Prostate gland (tissue), 2 donors: Measurements from ENCODE around the gene LRRTM4.

Experiments used
- CTCF ChIP-seq, 4 experiments: fragments of 200-600 bp in 2 of 4; fragments of 450-650 bp in 2 of 4; sonication (generic) in 2 of 4; IDR thresholded peaks; 1 replicate in 3 of 4; 2 replicates in 1 of 4; pipeline ENCODE4 v1.5.1; 2016 to 2019; ENCODE audit warnings: antibody characterized with exemption in 4 of 4, mild to moderate bottlenecking in 2 of 4, moderate library complexity in 2 of 4
- POLR2A ChIP-seq: fragments of 450-650 bp; IDR thresholded peaks from one replicate; pipeline ENCODE4 v1.6.1; 2016; ENCODE audit warnings: antibody characterized with exemption, mild to moderate bottlenecking
- POLR2AphosphoS5 ChIP-seq: sonication (generic); formaldehyde crosslinking; IDR thresholded peaks from one replicate; pipeline ENCODE4 v1.6.1; 2017; ENCODE audit warnings: antibody characterized with exemption

GRCh38 chr2:77101796-77102452 lies 420.3 kb downstream of the LRRTM4 start:
- TF ChIP-seq CTCF (IDR thresholded peaks at IDR 0.05) (no peak), POLR2A (no peak), POLR2AphosphoS5 (no peak)
